GM12873 (cell line): Measurements from ENCODE around the gene SLFN12.

Experiments
- TF ChIP-seq, protein P1 (sequence below): IDR thresholded peaks from 2 replicates; pipeline ENCODE4 v1.5.1; 2012; ENCODE audit warnings: low read depth, mild to moderate bottlenecking, moderate library complexity, low read length, control low read depth; ENCODE audit not compliant: insufficient read depth; ENCODE audit errors: missing control alignments

Gene SLFN12

GRCh38 chr17:35429702-35430101, 2.6 kb downstream of the SLFN12 start:
- TF ChIP-seq, protein P1, sequence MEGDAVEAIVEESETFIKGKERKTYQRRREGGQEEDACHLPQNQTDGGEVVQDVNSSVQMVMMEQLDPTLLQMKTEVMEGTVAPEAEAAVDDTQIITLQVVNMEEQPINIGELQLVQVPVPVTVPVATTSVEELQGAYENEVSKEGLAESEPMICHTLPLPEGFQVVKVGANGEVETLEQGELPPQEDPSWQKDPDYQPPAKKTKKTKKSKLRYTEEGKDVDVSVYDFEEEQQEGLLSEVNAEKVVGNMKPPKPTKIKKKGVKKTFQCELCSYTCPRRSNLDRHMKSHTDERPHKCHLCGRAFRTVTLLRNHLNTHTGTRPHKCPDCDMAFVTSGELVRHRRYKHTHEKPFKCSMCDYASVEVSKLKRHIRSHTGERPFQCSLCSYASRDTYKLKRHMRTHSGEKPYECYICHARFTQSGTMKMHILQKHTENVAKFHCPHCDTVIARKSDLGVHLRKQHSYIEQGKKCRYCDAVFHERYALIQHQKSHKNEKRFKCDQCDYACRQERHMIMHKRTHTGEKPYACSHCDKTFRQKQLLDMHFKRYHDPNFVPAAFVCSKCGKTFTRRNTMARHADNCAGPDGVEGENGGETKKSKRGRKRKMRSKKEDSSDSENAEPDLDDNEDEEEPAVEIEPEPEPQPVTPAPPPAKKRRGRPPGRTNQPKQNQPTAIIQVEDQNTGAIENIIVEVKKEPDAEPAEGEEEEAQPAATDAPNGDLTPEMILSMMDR: no peak

- TF ChIP-seq, protein P1: no peak
These were observed 4.1 kb downstream of the SLFN12 start for GRCh38 chr17:35428229-35428628.

DNA sequence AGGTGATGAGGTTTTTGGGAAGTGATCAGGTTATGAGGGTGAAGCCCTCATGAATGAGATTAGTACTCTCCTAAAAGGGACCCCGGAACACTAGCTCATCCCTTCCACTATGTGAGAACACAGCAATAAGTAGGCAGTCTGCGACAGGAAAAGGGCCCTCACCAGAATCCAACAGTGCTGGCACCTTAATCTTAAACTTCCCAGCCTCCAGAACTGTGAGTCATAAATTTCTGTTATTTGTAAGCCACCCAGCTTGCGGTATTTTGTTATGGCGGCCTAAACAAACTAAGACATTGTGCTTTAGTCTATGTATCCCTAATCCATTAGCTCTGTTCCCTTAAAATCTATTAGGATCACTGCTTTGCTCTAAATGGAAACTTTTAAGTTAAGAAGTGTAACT, 8.5 kb downstream of the SLFN12 start:
- TF ChIP-seq, protein P1: no peak

- TF ChIP-seq, protein P1: no peak
These were observed 15.6 kb downstream of the SLFN12 start for GRCh38 chr17:35416659-35417058.

GRCh38 chr17:35414247-35414646, 18.1 kb downstream of the SLFN12 start:
- TF ChIP-seq, protein P1: no peak

- TF ChIP-seq, protein P1: no peak
These were observed 24.8 kb downstream of the SLFN12 start for GRCh38 chr17:35407531-35407930.

GRCh38 chr17:35406568-35406967, 25.7 kb downstream of the SLFN12 start:
- TF ChIP-seq, protein P1: no peak
